ENCODE measurements around the gene SPATS2L.

DNA sequence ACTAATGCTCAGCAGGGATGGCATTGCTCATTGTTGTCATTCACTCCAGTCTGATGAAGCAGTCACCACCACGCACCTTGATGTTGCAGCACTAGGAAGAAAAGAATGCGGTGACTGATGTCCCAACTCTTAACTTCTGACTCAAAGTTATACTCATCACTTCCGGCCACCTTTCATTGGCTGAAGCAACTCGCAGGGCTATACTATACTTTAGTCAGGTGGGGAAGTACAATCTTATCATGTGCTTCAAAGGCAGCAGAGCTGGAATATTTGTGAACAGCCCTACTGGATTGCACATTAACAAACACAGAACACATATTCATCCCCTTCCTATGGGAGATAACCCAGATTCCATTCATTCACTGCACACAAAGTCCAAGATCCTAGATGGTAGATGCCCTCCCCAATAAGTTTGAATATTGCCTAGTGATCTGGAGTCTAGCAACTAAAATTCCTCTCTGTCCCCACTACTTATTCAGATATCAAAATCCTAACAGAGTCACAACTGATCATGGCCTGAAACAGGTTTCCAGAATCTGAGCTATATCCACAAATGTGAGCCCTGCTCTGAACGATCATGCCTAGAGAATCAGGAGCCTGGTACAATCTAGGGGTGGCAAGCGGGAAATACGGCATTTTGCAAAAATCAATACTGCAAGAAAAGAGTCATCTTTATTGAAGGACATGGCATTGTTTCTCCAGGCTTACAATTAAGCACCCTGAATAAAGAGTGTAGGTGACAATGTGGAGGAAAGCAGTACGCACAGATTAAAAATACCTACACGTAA, 3.4 kb upstream of the SPATS2L start:
- TF ChIP-seq, protein P1, sequence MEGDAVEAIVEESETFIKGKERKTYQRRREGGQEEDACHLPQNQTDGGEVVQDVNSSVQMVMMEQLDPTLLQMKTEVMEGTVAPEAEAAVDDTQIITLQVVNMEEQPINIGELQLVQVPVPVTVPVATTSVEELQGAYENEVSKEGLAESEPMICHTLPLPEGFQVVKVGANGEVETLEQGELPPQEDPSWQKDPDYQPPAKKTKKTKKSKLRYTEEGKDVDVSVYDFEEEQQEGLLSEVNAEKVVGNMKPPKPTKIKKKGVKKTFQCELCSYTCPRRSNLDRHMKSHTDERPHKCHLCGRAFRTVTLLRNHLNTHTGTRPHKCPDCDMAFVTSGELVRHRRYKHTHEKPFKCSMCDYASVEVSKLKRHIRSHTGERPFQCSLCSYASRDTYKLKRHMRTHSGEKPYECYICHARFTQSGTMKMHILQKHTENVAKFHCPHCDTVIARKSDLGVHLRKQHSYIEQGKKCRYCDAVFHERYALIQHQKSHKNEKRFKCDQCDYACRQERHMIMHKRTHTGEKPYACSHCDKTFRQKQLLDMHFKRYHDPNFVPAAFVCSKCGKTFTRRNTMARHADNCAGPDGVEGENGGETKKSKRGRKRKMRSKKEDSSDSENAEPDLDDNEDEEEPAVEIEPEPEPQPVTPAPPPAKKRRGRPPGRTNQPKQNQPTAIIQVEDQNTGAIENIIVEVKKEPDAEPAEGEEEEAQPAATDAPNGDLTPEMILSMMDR (IDR thresholded peaks at IDR 0.05; ENCODE audit: insufficient read depth, low read depth, low read length): no peak
- no peak for TF ChIP-seq EZH2 (IDR thresholded peaks at IDR 0.05; ENCODE audit: insufficient read depth, low read length)
